HepG2 (cell line): ENCODE data around the gene MYO7B.

Experiments
- CTCF ChIP-seq: sonication (generic); formaldehyde crosslinking; IDR thresholded peaks from 2 replicates; pipeline ENCODE4 v1.5.0; 2020; ENCODE audit warnings: mild to moderate bottlenecking, missing genetic modification reagents, moderate library complexity
- GPBP1L1 ChIP-seq: sonication (generic); formaldehyde crosslinking; IDR thresholded peaks from 2 replicates; pipeline ENCODE4 v1.5.0; 2020; ENCODE audit warnings: mild to moderate bottlenecking, missing genetic modification reagents
- HOXA7 ChIP-seq: sonication (generic); formaldehyde crosslinking; IDR thresholded peaks from 2 replicates; pipeline ENCODE4 v1.8.1; 2022; ENCODE audit warnings: mild to moderate bottlenecking, missing genetic modification reagents, moderate library complexity
- KDM5B ChIP-seq: sonication (generic); formaldehyde crosslinking; IDR thresholded peaks from 2 replicates; pipeline ENCODE4 v1.4.0; 2020; ENCODE audit warnings: missing genetic modification reagents, mild to moderate bottlenecking, borderline replicate concordance
- RARA ChIP-seq: IDR thresholded peaks from 2 replicates; pipeline ENCODE4 v1.6.1; 2016; ENCODE audit warnings: missing genetic modification reagents, missing compliant biosample characterization
- RFX5 ChIP-seq: IDR thresholded peaks from 2 replicates; pipeline ENCODE4 v1.6.1; 2011; ENCODE audit warnings: low read depth, low read length, improper control_type of control experiment
- TCF7 ChIP-seq: sonication (generic); IDR thresholded peaks from 2 replicates; pipeline ENCODE4 v1.6.1; 2016; ENCODE audit warnings: antibody characterized with exemption, low read depth
- TF ChIP-seq, protein P1 (sequence below): sonication (generic); formaldehyde crosslinking; IDR thresholded peaks from 2 replicates; pipeline ENCODE4 v1.4.0; 2020; ENCODE audit warnings: mild to moderate bottlenecking, missing genetic modification reagents, borderline replicate concordance

DNA sequence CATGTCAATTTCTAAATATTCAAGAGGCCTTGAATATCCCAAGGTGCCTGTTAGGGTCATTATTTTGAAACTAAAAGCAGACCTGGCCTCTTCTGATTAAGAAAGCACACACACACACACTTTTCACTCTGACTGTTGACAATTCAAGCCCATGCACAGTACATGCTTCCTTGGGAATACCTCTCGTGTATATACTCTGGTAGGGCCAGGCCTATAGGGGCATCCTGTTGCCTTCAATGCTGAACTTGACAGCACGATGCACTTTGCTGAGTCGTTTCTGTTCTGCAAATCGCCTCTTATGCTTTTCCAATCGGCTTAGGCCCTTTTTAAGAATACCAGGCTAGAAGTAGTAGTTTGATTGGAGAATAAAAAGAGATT is 49.8 kb upstream of the MYO7B start:
- no peak for TF ChIP-seq RARA
- TF ChIP-seq, protein P1, sequence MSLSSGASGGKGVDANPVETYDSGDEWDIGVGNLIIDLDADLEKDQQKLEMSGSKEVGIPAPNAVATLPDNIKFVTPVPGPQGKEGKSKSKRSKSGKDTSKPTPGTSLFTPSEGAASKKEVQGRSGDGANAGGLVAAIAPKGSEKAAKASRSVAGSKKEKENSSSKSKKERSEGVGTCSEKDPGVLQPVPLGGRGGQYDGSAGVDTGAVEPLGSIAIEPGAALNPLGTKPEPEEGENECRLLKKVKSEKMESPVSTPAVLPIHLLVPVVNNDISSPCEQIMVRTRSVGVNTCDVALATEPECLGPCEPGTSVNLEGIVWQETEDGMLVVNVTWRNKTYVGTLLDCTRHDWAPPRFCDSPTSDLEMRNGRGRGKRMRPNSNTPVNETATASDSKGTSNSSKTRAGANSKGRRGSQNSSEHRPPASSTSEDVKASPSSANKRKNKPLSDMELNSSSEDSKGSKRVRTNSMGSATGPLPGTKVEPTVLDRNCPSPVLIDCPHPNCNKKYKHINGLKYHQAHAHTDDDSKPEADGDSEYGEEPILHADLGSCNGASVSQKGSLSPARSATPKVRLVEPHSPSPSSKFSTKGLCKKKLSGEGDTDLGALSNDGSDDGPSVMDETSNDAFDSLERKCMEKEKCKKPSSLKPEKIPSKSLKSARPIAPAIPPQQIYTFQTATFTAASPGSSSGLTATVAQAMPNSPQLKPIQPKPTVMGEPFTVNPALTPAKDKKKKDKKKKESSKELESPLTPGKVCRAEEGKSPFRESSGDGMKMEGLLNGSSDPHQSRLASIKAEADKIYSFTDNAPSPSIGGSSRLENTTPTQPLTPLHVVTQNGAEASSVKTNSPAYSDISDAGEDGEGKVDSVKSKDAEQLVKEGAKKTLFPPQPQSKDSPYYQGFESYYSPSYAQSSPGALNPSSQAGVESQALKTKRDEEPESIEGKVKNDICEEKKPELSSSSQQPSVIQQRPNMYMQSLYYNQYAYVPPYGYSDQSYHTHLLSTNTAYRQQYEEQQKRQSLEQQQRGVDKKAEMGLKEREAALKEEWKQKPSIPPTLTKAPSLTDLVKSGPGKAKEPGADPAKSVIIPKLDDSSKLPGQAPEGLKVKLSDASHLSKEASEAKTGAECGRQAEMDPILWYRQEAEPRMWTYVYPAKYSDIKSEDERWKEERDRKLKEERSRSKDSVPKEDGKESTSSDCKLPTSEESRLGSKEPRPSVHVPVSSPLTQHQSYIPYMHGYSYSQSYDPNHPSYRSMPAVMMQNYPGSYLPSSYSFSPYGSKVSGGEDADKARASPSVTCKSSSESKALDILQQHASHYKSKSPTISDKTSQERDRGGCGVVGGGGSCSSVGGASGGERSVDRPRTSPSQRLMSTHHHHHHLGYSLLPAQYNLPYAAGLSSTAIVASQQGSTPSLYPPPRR = no peak
- no peak for TF ChIP-seq GPBP1L1 (CRISPR knock-in tag)
- no peak for TF ChIP-seq TCF7
- TF ChIP-seq CTCF (CRISPR knock-in tag) = no peak
- no peak for TF ChIP-seq KDM5B
- no peak for TF ChIP-seq HOXA7
- no peak for TF ChIP-seq RFX5
